HG03196 (cell line): ENCODE results near the gene BICC1.
"Not testable (repeated sequence)": the region's sequence is repeated elsewhere in the genome, so short reads cannot be mapped to it uniquely, and the experiment has no call there.

Experiments
- ATAC-seq: cut with Tn5 transposase; IDR thresholded peaks from one replicate; pipeline ENCODE4 v1.9.1; 2021; ENCODE audit not compliant: unreplicated experiment

BICC1 gene

DNA sequence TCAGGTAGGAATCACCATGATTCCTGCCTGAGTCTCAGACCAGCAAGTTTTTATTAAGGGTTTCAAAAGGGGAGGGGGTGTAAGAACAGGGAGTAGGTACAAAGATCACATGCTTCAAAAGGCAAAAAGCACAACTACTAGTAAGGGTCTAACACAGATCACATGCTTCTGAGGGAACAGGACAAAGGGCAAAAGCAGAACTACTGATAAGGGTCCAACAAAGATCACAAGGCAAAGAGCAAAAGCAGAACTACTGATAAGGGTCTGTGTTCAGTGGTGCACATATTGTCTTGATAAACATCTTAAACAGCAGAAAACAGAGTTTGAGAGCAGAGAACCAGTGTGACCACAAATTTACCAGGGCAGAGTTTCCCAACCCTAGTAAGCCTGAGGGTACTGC lies 84.5 kb downstream of the BICC1 start:
- not testable (repeated sequence) for ATAC-seq

DNA sequence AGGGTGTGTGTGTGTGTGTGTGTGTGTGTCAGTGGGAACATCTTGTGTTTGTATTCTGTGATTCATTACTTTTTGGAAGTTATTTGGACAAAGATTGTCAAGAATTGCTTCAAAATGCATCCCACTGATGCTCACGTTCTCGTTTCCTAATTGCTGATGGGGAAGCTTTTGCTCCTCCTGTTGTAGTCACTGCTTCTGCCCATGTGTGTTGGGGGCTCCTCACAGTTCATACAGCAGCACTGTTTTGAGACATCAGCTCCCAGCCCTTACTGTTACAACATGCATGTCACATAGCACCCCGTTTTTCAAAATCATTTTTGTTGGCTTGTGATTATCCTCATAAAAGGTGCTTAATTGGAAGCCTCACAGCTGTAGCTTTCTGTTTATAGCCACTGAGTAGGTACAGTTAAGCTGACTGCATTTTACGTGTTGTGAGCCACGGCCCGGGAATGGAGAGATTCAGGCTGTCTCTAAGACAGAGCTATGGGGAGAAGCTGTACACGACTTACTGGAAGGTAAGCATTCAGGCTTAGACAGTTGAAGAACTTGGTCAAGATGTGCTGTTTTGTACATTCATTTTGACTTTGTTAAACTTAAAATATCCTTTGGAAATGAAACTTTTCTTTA lies 87.4 kb downstream of the BICC1 start:
- ATAC-seq, result no peak

DNA sequence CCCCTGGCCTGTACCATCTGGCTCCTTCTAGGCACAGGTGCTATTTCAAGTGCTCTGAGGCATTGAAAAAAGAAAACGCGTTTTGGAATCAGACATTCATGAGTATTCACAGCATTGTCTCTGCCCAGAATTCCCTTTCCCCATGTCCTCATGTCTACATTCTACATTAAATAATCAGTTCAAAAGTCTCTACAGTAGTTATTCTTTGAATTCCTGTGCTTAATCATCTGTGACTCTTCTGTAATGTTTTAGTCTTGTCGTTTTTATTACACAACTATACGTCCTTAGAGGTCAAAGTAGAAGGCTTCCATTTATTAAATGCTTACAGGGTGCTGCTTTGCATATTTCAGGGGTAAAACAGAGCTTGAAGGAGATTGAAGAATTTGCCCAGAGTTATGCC lies 95.7 kb downstream of the BICC1 start:
- no peak for ATAC-seq

DNA sequence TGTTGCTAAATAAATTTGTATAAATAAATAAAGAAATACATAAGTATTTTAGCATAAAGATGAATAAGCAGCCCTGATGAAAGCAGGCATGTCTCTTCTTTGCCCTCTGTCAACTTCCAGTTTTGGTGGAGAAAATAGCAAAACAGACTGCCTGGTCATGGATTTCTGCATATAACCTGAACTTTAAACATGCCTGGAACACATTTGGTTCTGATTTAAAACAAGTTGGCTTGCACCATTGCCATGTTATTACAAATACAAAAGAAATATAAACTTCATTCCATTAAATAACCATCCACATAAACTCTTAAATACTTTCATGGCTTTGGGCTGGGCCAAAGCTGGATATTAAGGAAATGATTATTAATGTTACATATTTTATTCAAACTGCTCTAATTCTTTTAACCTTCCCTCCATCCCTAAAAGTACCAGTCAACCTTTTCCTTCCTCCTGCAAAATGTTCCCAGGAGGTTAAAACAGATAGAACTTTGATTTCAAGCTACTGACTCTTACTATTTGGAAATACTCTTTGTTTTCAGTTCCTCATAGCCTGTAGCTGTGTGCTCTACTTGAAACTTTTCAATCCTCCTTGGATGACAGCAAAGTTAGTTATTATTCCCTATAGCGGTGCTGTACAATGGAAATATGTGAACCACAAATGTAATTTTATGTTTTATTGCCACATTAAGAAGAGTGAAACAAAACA lies 96.3 kb downstream of the BICC1 start:
- ATAC-seq, result no peak

DNA sequence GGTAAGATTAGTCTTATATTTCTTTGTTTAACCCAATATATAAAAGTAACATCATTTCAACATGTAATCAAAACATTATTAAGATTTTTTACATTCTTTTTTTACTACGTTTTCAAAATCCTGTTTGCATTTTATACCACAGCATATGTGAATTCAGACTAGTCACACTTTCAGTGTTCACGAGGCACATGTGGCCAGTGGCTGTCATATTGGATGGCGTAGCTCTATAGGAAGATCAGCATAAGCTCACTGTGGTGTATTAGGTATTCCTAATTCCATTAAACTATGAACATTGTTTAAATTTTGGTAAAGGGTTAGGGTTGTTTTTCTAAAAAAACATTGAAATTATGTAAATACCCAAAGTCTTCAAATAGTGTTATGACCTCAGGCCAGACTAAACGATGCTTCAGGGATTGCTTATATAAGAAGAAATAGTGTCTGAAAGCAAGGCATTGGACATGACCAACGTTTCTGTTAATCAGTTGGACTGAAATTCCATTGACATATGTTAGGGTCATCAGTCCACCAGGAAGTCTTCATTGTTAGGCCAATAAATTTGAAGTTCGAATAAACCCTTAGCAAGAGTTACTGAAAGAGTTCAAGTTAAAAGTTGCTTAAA lies 97.0 kb downstream of the BICC1 start:
- no peak for ATAC-seq

DNA sequence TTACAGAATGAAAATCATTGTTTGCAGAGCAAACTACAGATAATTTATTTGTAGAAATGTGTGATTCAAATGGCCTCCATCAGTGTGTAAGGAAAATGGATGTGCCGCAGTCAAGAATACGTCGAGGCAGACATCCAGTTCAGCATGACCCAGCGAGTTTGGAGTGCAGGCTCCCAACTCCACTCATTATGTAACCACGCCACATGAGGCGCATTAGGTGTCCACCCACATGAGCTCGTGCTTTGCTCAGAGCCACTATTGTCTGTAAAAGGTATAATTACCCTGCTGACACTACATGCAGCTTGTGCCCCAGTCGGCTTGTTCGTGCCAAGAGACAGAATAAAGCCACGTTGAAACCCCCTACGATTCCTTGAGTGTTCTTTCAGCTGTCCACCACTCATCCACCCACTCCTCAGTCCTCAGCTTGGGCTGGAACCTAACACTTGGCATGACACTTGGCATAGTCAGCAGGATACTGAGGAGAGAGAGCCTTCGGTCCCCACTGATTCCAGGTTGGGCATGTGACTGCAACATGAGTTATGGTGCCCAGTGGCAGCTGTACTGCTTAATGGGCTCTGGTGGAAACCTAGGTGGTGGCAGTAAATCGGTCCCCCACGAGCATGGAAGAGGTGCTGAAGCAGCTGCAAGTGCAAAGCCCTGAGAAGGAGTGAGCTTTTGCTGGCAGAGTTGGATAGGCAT lies 102.7 kb downstream of the BICC1 start:
- ATAC-seq, result no peak

DNA sequence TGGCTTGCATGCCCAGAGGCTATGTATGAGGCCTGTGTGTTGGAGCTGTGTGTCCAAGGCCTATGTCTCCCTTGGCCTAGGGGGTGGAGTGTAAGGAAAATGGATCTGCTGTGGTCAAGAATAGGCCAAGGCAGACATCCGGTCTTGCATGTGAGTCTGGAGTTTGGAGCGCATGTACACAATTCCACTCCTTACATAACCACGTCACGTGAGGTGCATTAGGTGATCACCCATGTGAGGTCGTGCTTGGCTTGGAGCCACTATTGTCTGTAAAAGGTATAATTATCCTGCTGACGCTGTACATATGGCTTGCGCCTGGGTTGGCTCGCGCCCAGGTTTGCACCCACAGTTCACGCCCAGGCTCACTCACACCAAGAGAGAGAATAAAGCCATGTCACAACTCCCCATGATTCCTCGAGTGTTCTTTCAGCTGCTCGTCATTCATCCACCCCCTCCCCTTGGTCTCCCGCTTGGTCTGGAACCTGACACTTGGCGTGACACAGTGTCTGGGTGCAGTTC lies 105.5 kb downstream of the BICC1 start:
- ATAC-seq, result no peak

DNA sequence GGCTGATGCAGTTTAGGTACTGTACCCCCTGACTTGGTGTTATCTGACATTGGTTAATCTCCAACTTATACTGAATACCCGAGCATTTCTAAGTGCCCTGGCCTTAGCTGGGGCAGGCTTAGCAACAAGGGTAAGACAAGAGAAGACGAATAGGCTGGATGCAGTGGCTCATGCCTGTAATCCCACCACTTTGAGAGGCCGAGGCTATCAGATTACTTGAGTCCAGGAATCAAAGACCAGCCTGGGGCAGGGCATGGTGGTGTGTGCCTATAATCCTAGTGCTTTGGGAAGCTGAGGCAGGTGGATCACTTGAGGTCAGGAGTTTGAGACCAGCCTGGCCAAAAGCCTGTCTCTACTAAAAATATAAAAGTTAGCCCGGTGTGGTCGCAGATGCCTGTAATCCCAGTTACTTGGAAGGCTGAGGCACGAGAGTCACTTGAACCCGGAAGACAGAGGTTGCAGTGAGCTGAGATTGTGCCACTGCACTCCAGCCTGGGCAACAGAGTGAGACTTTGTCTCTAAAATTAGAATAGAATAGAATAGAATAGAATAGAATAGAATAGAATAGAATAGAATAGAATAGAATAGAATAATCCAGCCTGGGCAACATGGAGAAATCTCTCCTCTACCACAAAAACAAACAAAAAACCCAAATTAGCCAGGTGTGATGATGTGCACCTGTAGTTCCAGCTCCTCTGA lies 108.9 kb downstream of the BICC1 start:
- no peak for ATAC-seq

DNA sequence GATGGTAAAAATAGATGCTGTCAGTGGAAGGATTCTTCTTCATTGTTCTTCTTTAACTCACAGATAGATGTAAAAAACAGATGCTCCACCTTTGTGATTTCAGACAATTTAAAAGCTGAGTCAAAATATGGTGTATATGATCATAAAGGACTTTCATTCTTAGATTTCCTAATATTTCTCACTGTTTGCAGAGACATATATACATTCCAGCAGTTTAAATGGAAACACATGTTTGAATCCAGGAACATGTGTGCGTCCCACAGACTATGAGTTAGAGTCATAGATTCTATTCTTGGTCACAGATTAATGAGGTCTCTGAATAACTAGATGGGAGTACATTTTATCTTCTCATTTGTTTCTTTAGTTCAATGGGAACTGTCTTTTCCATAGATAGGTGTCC lies 109.6 kb downstream of the BICC1 start:
- ATAC-seq, result no peak

DNA sequence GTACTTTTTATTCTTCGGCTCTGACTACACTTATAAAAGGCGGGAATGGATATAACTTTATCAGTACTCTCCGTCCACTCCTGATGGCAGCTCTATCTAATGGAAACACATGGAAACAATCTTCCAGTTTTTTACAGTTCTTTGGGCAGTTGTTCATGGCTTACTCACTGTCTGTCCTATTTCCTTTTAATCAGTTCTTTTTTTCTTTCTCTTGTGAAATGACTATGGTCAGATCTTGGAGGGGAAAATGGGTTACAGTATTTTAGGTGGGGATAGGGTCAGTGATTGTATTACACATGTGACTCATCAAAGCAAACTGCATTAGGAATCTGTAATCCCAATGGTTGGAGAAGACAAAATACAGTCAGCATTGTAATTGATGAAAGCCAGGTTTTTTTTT lies 112.4 kb downstream of the BICC1 start:
- ATAC-seq, result no peak

DNA sequence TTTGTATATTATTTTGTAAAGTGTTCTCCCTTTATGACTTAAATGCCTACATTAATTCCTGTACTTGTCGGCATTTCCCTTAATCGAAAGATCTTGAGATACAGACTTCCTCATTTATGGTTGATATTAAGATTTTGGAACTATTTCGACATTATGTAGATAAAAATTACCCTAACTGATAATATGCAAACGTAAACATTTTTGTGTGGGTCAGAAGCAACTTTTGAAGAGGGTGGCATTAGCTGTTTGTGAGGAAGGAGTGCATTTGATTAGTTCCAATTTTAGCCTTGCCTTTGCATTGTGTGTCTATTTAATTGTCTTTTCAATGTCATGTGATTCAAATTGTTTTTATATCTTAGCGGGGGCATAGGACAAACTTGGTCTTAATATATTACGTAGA lies 114.7 kb downstream of the BICC1 start:
- no peak for ATAC-seq

DNA sequence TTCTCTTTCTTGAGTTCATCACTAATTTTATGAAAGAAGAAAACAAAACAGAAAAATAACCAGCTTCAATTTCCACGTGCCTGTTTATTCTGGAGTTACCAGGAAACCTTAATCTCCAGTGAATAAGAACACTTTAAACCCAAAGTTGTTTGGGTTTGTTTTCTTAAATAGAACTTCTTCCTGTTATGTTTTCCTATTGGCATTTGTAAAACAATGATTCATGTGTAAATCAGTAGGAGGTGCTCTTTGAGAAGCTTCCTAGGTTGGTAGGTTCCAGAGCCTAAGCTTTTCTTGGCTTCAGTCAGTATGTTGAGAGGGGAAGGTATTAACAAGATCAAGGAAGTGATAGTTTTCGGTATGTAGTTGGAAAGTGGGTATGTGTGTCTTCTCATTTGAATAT lies 119.0 kb downstream of the BICC1 start:
- no peak for ATAC-seq

DNA sequence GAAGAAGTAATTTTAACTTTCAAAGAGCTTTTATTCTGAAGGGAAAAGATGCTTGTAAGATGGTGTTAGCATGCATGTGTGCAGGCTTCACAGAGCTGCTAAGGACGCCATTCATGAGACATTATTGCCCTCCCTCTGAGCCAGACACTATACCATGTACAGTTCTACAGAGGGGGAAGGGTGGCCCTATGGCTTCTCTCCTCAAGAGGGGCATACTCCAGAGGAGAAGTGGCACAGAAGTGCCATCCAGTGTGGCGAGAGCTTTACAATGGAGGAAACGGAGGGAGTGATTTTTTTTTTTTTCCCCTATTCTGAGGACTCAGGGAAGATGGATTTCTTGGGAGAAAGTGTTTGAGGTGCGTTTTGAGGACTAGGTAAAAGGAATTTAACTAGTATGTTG lies 119.5 kb downstream of the BICC1 start:
- ATAC-seq, result no peak

DNA sequence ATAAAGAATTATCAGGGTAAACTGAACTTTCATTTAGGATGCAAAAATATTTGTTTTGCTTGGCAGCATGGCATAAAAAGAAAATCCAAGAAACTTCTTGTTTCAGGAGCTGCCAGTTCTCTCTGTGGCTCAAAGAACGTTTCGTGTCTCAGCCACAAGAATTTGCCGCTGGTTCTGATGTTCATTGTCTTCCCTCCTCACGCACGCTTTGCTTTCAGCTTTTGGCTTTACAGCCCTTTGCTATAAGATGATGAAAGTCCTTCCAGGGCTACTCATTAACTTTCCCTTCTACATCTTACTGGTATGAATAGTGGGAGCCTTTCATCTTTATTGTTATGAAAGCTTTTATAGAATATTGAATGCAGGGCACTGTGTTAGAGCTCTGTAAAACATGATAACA lies 124.7 kb downstream of the BICC1 start:
- ATAC-seq, result no peak

DNA sequence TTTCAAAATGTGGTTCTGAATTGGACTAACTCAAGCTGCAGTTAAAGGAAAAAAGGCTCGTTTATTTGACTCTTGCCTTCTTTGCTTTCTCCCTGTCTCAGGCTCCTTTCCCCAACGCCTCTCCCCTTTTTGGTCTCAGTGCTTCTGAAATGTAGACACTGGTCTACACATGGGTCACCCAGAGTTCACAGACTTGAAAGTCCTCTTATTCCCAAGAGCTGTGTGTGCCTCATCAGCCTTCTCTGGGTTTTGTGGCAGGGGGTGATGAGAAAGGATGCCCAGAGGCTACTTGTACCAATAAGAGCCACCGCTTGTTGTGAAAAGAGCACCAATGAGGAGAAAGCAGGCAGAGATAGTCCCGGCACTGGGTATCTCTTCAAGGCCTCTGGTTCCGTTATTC lies 125.7 kb downstream of the BICC1 start:
- no peak for ATAC-seq

DNA sequence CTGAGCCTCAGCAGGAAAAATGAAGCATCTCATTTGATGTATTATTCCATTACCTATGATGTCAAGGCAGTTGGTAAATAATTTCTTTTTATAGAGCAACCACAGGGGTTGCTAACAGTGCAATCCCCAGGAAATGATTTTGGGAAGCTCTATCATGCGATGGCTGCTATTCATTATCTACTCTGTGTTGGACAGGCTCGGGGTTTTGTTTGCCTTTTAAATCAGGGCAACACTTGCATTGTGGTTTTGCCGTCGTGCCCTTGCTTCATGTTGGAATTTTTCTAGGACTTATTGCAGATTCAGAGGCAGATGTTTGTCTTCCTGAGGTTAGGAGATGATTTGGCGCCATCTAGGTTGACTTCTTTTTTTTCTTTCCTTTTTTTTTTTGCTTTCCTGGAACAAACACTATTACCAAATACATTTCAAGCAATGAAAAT lies 128.4 kb downstream of the BICC1 start:
- no peak for ATAC-seq

DNA sequence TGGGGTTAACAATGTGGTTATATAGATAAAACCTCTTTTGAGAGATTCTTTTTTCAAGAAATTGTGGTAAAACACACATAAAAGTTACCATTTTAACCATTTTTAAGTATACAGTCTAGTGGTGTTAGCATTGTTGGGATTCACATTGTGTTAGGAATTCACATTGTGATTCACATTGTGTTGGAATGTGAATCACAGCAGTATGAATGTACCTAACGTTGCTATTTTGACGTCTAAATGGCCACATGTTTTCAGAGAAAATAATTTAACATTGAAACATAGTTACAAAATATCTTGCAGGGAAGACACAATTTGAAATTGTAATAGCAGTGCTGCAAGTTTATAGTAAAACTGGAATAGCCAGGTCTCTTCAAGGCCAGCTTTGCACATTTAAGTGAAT lies 129.0 kb downstream of the BICC1 start:
- ATAC-seq, result no peak

DNA sequence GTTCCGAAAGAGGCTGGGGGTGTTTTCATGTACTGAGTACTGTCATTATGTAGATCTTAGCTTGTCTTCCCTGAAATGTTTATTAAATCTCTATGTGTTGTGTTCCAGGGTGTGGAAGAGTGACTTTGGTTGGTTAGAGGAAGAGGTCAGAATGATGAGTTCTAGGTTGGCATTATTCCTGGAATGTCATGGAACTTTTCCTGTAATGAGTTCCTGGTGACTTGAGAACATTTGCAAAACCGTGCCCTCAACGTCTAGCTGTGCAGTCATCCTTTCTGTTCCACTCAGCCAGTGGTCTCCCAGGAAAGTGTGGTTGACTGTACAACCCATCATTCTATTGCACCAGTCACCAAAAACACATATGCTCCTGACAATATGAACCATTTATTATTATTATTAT lies 129.6 kb downstream of the BICC1 start:
- ATAC-seq, result no peak

DNA sequence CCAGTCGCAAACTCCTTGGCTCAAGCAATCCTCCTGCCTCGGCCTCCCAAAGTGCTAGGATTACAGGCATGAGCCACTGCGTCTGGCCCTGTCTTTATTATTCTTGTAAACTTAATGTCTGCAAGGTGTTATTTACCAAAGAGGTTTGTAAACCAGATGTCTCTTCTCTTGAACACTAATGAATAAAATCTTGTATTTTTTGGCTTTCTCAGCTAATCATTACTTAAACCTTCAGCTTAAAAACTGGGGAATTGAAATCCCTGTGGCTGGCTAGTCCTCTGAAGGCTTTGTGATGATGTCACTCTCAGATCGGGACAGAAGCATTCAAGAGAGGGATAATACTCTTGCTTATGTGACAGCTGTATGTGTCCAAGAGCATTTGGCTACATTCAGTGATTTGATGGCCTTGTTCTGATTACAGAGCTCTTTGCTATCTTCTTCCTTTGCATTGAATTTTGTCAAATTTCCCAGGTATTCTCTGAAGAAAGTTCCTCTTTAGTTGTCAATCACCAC lies 130.3 kb downstream of the BICC1 start:
- no peak for ATAC-seq

DNA sequence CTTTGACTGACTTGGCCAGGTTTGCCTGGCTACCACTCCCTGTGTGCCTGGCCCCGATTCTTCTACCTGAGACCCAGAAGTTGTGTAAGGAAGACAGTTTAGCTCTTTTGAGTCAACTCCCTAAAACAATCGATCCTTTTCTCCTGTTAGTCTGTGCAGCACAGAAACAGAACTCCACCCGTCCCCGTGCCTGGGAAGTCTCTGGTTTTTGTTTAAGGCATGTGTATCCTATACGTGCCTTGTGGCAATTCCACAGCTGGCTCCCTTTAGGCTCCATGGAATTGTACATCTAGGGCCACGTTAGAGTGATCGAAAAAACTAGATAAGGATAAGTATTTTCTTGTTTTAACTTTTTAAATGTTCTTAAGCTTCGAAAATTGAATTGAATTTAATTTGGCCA lies 131.6 kb downstream of the BICC1 start:
- no peak for ATAC-seq
